GM23338 (cell line): Measurements from ENCODE around the gene CTDP1. TPM values are rescaled to one million over a fixed set of nuclear protein-coding genes. Genes with fewer than 3 reads are reported as not detected.

Experiments
- ATAC-seq: fragments of 200-7000 bp; cut with Tn5 transposase; 3 replicates; pipeline ENCODE4 v1.9.1; 2020
- DNase-seq: peaks from one replicate; pipeline ENCODE4 v3.0.0-alpha.2; 2015; ENCODE audit warnings: low spot score
- H2AFZ ChIP-seq: fragments of 200-600 bp; sonication (generic); 2 replicates; pipeline ENCODE4 v1.8.0; 2016; ENCODE audit warnings: antibody characterized with exemption, mild to moderate bottlenecking, moderate library complexity
- H3F3A ChIP-seq: fragments of 200-600 bp; sonication (generic); replicated peaks from 2 replicates; pipeline ENCODE4 v1.8.0; 2017; ENCODE audit warnings: antibody characterized with exemption, mixed run types, low read depth
- H3K27ac ChIP-seq: fragments of 200-600 bp; sonication (generic); 2 replicates; pipeline ENCODE4 v1.6.1; 2016; ENCODE audit warnings: low read depth
- H3K27me3 ChIP-seq: fragments of 200-600 bp; sonication (generic); 2 replicates; pipeline ENCODE4 v1.8.0; 2016; ENCODE audit warnings: mild to moderate bottlenecking, mixed run types, moderate library complexity; ENCODE audit not compliant: insufficient read depth
- H3K36me3 ChIP-seq: fragments of 200-600 bp; sonication (generic); 2 replicates; pipeline ENCODE4 v1.8.0; 2016; ENCODE audit warnings: mild to moderate bottlenecking; ENCODE audit not compliant: insufficient read depth
- H3K4me1 ChIP-seq: fragments of 200-600 bp; sonication (generic); 2 replicates; pipeline ENCODE4 v1.8.0; 2016; ENCODE audit warnings: mild to moderate bottlenecking, moderate library complexity; ENCODE audit not compliant: insufficient read depth
- H3K4me2 ChIP-seq: fragments of 200-600 bp; sonication (generic); 2 replicates; pipeline ENCODE4 v1.7.1; 2017; ENCODE audit warnings: mixed run types
- H3K4me3 ChIP-seq: fragments of 200-600 bp; sonication (generic); 2 replicates; pipeline ENCODE4 v1.6.1; 2016; ENCODE audit warnings: mixed run types
- H3K79me2 ChIP-seq: fragments of 200-600 bp; sonication (generic); replicated peaks from 2 replicates; pipeline ENCODE4 v1.8.0; 2017; ENCODE audit warnings: mild to moderate bottlenecking; ENCODE audit not compliant: insufficient read depth
- H3K9me2 ChIP-seq: fragments of 200-600 bp; sonication (generic); 2 replicates; pipeline ENCODE4 v1.8.0; 2017; ENCODE audit not compliant: insufficient read depth
- H4K20me1 ChIP-seq: fragments of 200-600 bp; sonication (generic); replicated peaks from 2 replicates; pipeline ENCODE4 v1.8.0; 2017; ENCODE audit warnings: mild to moderate bottlenecking; ENCODE audit not compliant: insufficient read depth
- H3K27ac Mint-ChIP-seq: 2 replicates; pipeline ENCODE4 v1.8.0; 2020; ENCODE audit warnings: inconsistent platforms, mild to moderate bottlenecking, moderate library complexity, mixed read lengths
- H3K27me3 Mint-ChIP-seq: 3 replicates; pipeline ENCODE4 v1.8.0; 2022; ENCODE audit warnings: low read depth, mild to moderate bottlenecking, moderate library complexity, mixed read lengths, inconsistent platforms; ENCODE audit not compliant: insufficient read depth, poor library complexity
- H3K36me3 Mint-ChIP-seq: 3 replicates; pipeline ENCODE4 v1.8.0; 2021; ENCODE audit warnings: low read depth, mild to moderate bottlenecking, inconsistent platforms, moderate library complexity, mixed read lengths
- H3K4me1 Mint-ChIP-seq: 3 replicates; pipeline ENCODE4 v1.8.0; 2020; ENCODE audit warnings: mild to moderate bottlenecking, inconsistent platforms, mixed read lengths
- H3K4me3 Mint-ChIP-seq: 3 replicates; pipeline ENCODE4 v1.8.0; 2021; ENCODE audit warnings: moderate library complexity, mild to moderate bottlenecking, inconsistent platforms, mixed read lengths
- H3K9me3 Mint-ChIP-seq: 3 replicates; pipeline ENCODE4 v1.8.0; 2020; ENCODE audit warnings: moderate library complexity, mild to moderate bottlenecking, inconsistent platforms, mixed read lengths
- CREB1 ChIP-seq: fragments of 250-450 bp; sonication (Bioruptor Pico); IDR thresholded peaks from 2 replicates; pipeline ENCODE4 v1.5.0; 2020; ENCODE audit warnings: low read depth, mild to moderate bottlenecking, moderate library complexity
- CTCF ChIP-seq, 2 experiments: fragments of 200-600 bp in 1 of 2; sonication (generic) in 1 of 2; conservative IDR thresholded peaks; 2 replicates each; pipeline versions ENCODE4 v1.5.1 to v1.6.1; 2016 to 2017; ENCODE audit warnings: antibody characterized with exemption in 2 of 2, low read depth in 2 of 2, mild to moderate bottlenecking in 2 of 2, moderate library complexity in 1 of 2
- ETS1 ChIP-seq: IDR thresholded peaks from 2 replicates; pipeline ENCODE4 v1.6.1; 2016; ENCODE audit warnings: antibody characterized with exemption
- EZH2 ChIP-seq: fragments of 200-600 bp; sonication (generic); IDR thresholded peaks from one replicate; pipeline ENCODE4 v1.8.0; 2017; ENCODE audit warnings: antibody characterized with exemption, mild to moderate bottlenecking, low read depth; ENCODE audit not compliant: unreplicated experiment
- EZH2phosphoT487 ChIP-seq: fragments of 200-600 bp; sonication (generic); IDR thresholded peaks from one replicate; pipeline ENCODE4 v1.8.1; 2018; ENCODE audit warnings: antibody characterized with exemption; ENCODE audit not compliant: unreplicated experiment
- JUNB ChIP-seq: IDR thresholded peaks from one replicate; pipeline ENCODE4 v1.6.1; 2016; ENCODE audit warnings: antibody characterized with exemption; ENCODE audit not compliant: unreplicated experiment
- NANOG ChIP-seq: IDR thresholded peaks from 2 replicates; pipeline ENCODE4 v1.6.1; 2016; ENCODE audit warnings: antibody characterized with exemption, borderline replicate concordance
- POLR2AphosphoS5 ChIP-seq: IDR thresholded peaks from 2 replicates; pipeline ENCODE4 v1.6.1; 2016; ENCODE audit warnings: antibody characterized with exemption, low read depth
- REST ChIP-seq: IDR thresholded peaks from one replicate; pipeline ENCODE4 v1.6.1; 2018; ENCODE audit warnings: antibody characterized with exemption; ENCODE audit not compliant: unreplicated experiment
- STAT1 ChIP-seq: IDR thresholded peaks from one replicate; pipeline ENCODE4 v1.6.1; 2016; ENCODE audit warnings: antibody characterized with exemption; ENCODE audit not compliant: unreplicated experiment
- ZNF114 ChIP-seq: fragments of 250-450 bp; sonication (Bioruptor Pico); IDR thresholded peaks from 2 replicates; pipeline ENCODE4 v1.5.0; 2020; ENCODE audit warnings: mild to moderate bottlenecking, moderate library complexity
- ZNF331 ChIP-seq: fragments of 250-450 bp; sonication (Bioruptor Pico); IDR thresholded peaks from 2 replicates; pipeline ENCODE4 v1.5.0; 2020; ENCODE audit warnings: low read depth, mild to moderate bottlenecking, moderate library complexity
- ZNF462 ChIP-seq: fragments of 250-450 bp; sonication (Bioruptor Pico); IDR thresholded peaks from 2 replicates; pipeline ENCODE4 v1.5.0; 2020; ENCODE audit warnings: mild to moderate bottlenecking, moderate library complexity
- polyA plus RNA-seq: library from polyadenylated mRNA; unstranded; fragments of >200 nt; fragmentation: Nextera tagmentation; extraction: Ambion mirVana; gene quantifications from 2 replicates; pipeline ENCODE4 v1.2.1, GENCODE V29; 2016
- total RNA-seq: library from RNA; depleted of rRNA; stranded (reverse); fragments of >200 nt; shearing (Covaris generic); gene quantifications from 2 replicates; pipeline ENCODE4 v1.2.3, GENCODE V29; 2014

Gene CTDP1
- total and polyA plus RNA-seq, 2 experiments from 2014 or later: 9.4 to 51.6 TPM

- no peak overlapping the region for H3K27ac Mint-ChIP-seq
- TF ChIP-seq NANOG (no peak), JUNB (no peak), ZNF462 (CRISPR knock-in tag) (no peak), EZH2phosphoT487 (no peak), EZH2 (no peak), ZNF114 (CRISPR knock-in tag) (no peak), POLR2AphosphoS5 (no peak), CREB1 (CRISPR knock-in tag) (no peak), ETS1 (no peak), ZNF331 (CRISPR knock-in tag) (no peak), CTCF (conservative IDR thresholded peaks at IDR 0.05; ENCODE audit: low read depth in 2 of 2) (no peak), REST (no peak), STAT1 (no peak)
- no peak overlapping the region for H3K27ac ChIP-seq
Observed at GRCh38 chr18:79789901-79790890, 110.6 kb downstream of the CTDP1 start.

More at GRCh38 chr18:79789901-79790890, 110.6 kb downstream of the CTDP1 start:
- ATAC-seq: no peak
- no peak for DNase-seq
- Histone ChIP-seq H3K4me2 (no peak overlapping the region), H3K27me3 (peaks cover 35% of the 10 kb centered on the region), H3K9me2 (no peaks in the 10 kb centered on the region), H3F3A (no peaks in the 10 kb centered on the region), H3K4me3 (no peak overlapping the region), H3K79me2 (no peaks in the 10 kb centered on the region), H3K36me3 (no peaks in the 10 kb centered on the region), H4K20me1 (no peaks in the 10 kb centered on the region), H3K4me1 (no peaks in the 10 kb centered on the region), H2AFZ (no peak overlapping the region)
- Mint-ChIP-seq H3K27me3 (peaks cover 35% of the 10 kb centered on the region), H3K4me3 (no peak overlapping the region), H3K4me1 (no peaks in the 10 kb centered on the region), H3K36me3 (no peaks in the 10 kb centered on the region), H3K9me3 (no peaks in the 10 kb centered on the region)
